ENCODE data around the gene PRLR.
A peak's percentile ranks its signal among the peaks of the same experiment; 100 is the strongest.

PRLR gene

DNA sequence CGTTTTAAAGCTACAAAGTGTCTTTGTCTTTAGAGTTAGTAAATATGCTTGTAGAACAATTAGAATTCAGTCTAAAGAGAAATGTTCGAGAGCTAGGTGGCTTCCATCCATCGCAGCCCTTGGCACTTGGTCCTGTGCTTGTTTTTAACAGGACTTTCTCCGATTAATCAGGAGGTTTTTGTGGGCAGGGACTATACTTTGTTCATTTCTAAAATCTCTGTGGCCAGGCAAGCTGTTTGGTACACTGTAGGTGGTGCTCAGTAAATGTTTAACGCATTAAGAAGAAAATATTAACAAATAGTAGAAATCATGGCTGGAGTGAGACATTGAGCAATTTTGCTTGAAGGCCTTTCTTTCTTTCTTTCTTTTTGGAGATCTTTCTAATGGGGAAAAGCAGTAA is 203.3 kb downstream of the PRLR start:
- TF ChIP-seq, protein P1, sequence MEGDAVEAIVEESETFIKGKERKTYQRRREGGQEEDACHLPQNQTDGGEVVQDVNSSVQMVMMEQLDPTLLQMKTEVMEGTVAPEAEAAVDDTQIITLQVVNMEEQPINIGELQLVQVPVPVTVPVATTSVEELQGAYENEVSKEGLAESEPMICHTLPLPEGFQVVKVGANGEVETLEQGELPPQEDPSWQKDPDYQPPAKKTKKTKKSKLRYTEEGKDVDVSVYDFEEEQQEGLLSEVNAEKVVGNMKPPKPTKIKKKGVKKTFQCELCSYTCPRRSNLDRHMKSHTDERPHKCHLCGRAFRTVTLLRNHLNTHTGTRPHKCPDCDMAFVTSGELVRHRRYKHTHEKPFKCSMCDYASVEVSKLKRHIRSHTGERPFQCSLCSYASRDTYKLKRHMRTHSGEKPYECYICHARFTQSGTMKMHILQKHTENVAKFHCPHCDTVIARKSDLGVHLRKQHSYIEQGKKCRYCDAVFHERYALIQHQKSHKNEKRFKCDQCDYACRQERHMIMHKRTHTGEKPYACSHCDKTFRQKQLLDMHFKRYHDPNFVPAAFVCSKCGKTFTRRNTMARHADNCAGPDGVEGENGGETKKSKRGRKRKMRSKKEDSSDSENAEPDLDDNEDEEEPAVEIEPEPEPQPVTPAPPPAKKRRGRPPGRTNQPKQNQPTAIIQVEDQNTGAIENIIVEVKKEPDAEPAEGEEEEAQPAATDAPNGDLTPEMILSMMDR (IDR thresholded peaks at IDR 0.05) = no peak
- TF ChIP-seq ZFX (IDR thresholded peaks at IDR 0.05; ENCODE audit: borderline replicate concordance) = no peak
- H3K27ac ChIP-seq = peak overlapping the region; percentile 15; the same call in 1 of the 2 replicates

DNA sequence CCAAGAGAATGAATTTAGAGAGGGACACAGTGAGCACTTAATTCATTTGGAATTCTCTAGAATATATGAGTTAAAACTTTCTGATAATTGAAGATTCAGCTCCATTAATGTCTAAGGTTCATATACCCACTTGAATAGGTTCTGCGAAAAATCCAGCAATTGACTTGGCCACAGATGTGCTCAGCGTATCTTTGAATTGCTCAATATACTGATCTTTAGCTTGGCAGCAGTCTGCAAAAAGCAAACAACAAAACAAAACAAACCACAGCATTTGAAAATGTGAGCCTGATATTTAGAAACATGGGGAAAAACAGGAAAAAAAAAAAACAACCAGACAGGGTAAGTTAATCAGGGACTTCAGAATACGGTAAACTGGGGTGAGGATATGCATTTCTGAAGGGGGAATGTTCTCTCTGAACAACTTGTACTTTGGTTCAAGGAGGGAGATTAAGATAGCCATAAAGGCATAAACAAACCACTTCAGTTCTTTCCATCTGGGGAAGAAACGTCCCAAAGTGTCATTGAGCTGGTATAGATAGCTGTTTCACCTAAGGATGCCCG is 203.9 kb downstream of the PRLR start:
- H3K27ac ChIP-seq = peak overlapping the region; percentile 15; the same call in 1 of the 2 replicates
- no peak for TF ChIP-seq ZFX (IDR thresholded peaks at IDR 0.05; ENCODE audit: borderline replicate concordance)
- TF ChIP-seq, protein P1 (IDR thresholded peaks at IDR 0.05) = no peak

DNA sequence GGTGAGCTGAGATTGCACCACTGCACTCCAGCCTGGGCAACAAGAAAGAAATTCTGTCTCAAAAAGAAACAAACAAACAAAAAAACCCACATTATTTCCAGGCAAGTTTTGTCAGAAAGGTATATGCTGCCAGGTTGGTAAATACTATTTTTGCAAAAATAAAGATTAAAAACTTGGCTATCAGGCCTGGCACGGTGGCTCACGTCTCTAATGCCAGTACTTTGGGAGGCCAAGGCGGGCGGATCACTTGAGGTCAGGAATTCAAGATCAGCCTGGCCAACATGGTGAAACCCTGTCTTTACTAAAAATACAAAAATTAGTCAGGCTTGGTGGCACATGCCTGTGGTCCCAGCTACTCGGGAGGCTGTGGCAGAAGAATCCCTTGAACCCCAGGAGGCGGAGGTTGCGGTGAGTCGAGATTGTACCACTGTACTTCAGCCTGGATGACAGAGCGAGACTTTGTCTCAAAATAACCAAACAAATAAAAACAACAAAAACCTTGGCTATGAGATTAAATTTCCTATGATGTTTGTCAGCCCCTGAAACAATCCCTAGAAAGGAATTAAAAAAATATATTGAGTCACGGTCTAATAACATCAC is 205.3 kb downstream of the PRLR start:
- TF ChIP-seq, protein P1 (IDR thresholded peaks at IDR 0.05) = no peak
- no peak for TF ChIP-seq ZFX (IDR thresholded peaks at IDR 0.05; ENCODE audit: borderline replicate concordance)
- H3K27ac ChIP-seq = no peak overlapping the region

DNA sequence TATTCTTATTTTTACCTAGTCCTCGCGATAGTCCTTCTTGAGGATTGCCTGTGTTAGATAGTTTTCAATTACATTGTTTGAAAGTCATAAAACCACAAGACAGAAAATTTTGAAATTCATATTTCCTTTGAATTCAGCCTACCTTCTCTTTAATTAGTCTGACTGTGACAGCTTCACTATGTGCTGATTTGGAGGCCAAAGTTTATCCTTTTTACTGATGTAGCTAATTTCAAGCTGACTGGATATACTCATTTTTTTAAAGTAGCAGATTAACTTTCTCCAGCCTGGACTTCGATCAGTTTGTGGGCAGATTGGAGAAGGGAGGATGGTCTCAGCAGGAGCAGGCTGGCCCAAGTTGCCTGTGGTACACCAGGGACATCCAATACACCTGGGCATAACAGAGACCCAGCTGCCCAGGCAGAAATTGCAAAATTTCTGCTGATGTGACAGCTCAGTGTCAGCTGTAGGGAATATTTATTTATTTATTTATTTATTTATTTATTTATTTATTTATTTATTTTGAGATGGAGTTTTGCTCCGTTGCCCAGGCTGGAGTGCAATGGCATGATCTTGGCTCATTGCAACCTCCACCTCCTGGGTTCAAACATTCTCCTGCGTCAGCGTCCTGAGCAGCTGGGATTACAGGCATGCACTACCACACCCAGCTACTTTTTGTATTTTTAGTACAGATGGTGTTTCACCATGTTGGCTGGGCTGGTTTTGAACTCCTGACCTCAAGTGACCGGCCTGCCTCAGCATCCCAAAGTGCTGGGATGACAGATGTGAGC is 206.7 kb downstream of the PRLR start:
- TF ChIP-seq, protein P1 (IDR thresholded peaks at IDR 0.05) = no peak
- TF ChIP-seq ZFX (IDR thresholded peaks at IDR 0.05; ENCODE audit: borderline replicate concordance) = no peak
- no peak overlapping the region for H3K27ac ChIP-seq

DNA sequence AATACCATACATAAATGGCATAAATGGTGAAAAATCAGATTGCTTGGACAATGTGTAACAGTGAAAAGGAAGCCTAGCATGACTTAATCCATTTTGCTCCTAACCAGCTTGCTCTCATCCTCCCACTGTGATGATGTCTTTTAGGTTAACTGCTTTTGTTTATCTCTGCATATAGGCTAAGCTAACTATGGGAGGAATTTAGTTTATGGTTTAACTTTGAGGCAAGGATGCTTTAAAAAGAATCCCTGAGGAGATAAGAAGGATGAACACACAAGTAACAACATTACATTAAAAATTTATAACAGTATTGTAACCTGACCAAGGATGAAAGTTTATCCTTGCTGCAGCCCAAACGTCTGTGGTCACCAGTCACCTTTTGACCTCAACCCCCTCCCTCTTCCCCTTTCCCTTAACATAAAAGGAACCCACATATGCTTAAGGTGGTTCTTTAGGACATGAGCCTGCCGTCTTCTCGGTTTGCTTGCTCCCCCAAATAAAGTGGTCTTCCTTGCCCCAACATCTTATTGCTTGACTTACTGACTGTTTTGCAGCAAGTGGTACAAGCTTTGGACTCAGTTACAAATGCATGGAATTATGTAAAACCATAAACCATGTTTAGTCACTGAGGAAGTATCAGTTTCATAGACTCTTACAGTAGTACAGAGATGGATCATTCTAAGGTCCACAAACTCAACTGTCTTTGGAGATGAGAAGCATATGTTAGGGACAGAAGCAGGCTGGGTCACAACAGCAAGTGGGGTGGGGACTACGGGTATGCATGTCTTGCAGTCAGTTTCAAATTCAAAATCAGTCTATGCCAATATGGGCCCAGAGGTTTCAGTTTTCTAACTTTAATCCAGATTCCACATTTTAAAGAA is 213.9 kb downstream of the PRLR start:
- no peak for TF ChIP-seq ZFX (IDR thresholded peaks at IDR 0.05; ENCODE audit: borderline replicate concordance)
- TF ChIP-seq, protein P1 (IDR thresholded peaks at IDR 0.05) = no peak
- H3K27ac ChIP-seq = no peak overlapping the region

DNA sequence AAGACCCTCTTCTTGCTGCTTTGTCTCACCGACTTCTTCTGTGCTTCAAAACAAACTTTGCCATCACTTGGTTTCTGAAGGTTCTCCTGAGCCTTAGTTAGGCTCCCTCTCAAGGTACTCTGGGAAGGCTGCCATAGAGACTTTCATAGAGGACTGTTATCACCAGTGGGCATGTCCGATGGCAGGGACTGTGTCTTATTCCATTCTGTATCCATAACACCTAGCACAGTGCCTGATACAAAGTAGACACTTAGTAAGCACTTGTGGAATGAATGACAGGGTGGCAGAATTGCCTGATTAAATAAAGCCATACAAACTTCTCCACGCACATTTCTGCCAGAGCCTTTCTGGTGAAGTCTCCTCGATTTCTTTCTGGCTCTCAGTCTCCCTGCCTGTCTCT is 215.2 kb downstream of the PRLR start:
- TF ChIP-seq ZFX (IDR thresholded peaks at IDR 0.05; ENCODE audit: borderline replicate concordance) = no peak
- TF ChIP-seq, protein P1 (IDR thresholded peaks at IDR 0.05) = no peak
- no peak overlapping the region for H3K27ac ChIP-seq

Measured in 22Rv1 (cell line).